HEK293T (cell line): ENCODE measurements around the gene ELF4.

ENCODE experiments used
- CTCF ChIA-PET: fragments of 350-600 bp; formaldehyde crosslinking; extraction: SDS; loops from one replicate; lab custom pipeline; 2021; ENCODE audit warnings: antibody characterized with exemption, inconsistent platforms; lab: Yijun Ruan, JAX
- POLR2A ChIA-PET: fragments of 350-600 bp; formaldehyde crosslinking; extraction: SDS; loops from one replicate; lab custom pipeline; 2020; ENCODE audit warnings: antibody characterized with exemption, inconsistent platforms; lab: Yijun Ruan, JAX
- DNase-seq: peaks from one replicate; pipeline ENCODE4 v3.0.0; 2012; ENCODE audit warnings: mixed read lengths; ENCODE audit errors: extremely low spot score
- ARNT ChIP-seq: fragments of 450-650 bp; IDR thresholded peaks from 2 replicates; pipeline ENCODE4 v1.6.1; 2017; ENCODE audit warnings: mild to moderate bottlenecking
- BHLHE40 ChIP-seq: fragments of 450-650 bp; IDR thresholded peaks from 2 replicates; pipeline ENCODE4 v1.6.1; 2016; ENCODE audit warnings: mild to moderate bottlenecking, moderate library complexity, borderline replicate concordance
- CTBP1 ChIP-seq: fragments of 450-650 bp; IDR thresholded peaks from 2 replicates; pipeline ENCODE4 v1.6.1; 2016; ENCODE audit warnings: borderline replicate concordance
- ELF4 ChIP-seq: fragments of 450-650 bp; IDR thresholded peaks from 2 replicates; pipeline ENCODE4 v1.6.1; 2017; ENCODE audit warnings: antibody characterized with exemption
- FOXA1 ChIP-seq: fragments of 450-650 bp; IDR thresholded peaks from 2 replicates; pipeline ENCODE4 v1.6.1; 2016; ENCODE audit warnings: mild to moderate bottlenecking
- FOXK2 ChIP-seq: fragments of 450-650 bp; IDR thresholded peaks from 2 replicates; pipeline ENCODE4 v1.6.1; 2016; ENCODE audit warnings: mild to moderate bottlenecking
- FOXM1 ChIP-seq: fragments of 450-650 bp; IDR thresholded peaks from 2 replicates; pipeline ENCODE4 v1.6.1; 2017; ENCODE audit warnings: mild to moderate bottlenecking, borderline replicate concordance
- HDGF ChIP-seq: fragments of 450-650 bp; IDR thresholded peaks from 2 replicates; pipeline ENCODE4 v1.6.1; 2017; ENCODE audit warnings: antibody characterized with exemption, borderline replicate concordance
- L3MBTL2 ChIP-seq: fragments of 450-650 bp; conservative IDR thresholded peaks from 2 replicates; pipeline ENCODE4 v1.6.1; 2016; ENCODE audit warnings: mild to moderate bottlenecking
- LEF1 ChIP-seq: fragments of 450-650 bp; IDR thresholded peaks from 2 replicates; pipeline ENCODE4 v1.6.1; 2017; ENCODE audit warnings: mild to moderate bottlenecking, borderline replicate concordance
- NFRKB ChIP-seq: fragments of 450-650 bp; IDR thresholded peaks from 2 replicates; pipeline ENCODE4 v1.6.1; 2016; ENCODE audit warnings: mild to moderate bottlenecking, moderate library complexity
- PKNOX1 ChIP-seq: fragments of 450-650 bp; IDR thresholded peaks from 2 replicates; pipeline ENCODE4 v1.6.1; 2016
- SP1 ChIP-seq: fragments of 450-650 bp; IDR thresholded peaks from 2 replicates; pipeline ENCODE4 v1.6.1; 2017
- SUZ12 ChIP-seq: fragments of 450-650 bp; IDR thresholded peaks from 2 replicates; pipeline ENCODE4 v1.6.1; 2016; ENCODE audit warnings: mild to moderate bottlenecking
- TARDBP ChIP-seq: fragments of 450-650 bp; IDR thresholded peaks from 2 replicates; pipeline ENCODE4 v1.6.1; 2016
- ZNF384 ChIP-seq: fragments of 450-650 bp; IDR thresholded peaks from 2 replicates; pipeline ENCODE4 v1.6.1; 2016

The ELF4 gene

GRCh38 chrX:130114141-130114588, 3.9 kb upstream of the ELF4 start:
- CTCF ChIA-PET, result no interaction called here
- POLR2A ChIA-PET, result no interaction called here
- TF ChIP-seq SUZ12 (no peak), HDGF (no peak), TARDBP (no peak), NFRKB (no peak), FOXM1 (no peak), ZNF384 (no peak), CTBP1 (no peak), FOXA1 (no peak)
- DNase-seq, result no peak

DNA sequence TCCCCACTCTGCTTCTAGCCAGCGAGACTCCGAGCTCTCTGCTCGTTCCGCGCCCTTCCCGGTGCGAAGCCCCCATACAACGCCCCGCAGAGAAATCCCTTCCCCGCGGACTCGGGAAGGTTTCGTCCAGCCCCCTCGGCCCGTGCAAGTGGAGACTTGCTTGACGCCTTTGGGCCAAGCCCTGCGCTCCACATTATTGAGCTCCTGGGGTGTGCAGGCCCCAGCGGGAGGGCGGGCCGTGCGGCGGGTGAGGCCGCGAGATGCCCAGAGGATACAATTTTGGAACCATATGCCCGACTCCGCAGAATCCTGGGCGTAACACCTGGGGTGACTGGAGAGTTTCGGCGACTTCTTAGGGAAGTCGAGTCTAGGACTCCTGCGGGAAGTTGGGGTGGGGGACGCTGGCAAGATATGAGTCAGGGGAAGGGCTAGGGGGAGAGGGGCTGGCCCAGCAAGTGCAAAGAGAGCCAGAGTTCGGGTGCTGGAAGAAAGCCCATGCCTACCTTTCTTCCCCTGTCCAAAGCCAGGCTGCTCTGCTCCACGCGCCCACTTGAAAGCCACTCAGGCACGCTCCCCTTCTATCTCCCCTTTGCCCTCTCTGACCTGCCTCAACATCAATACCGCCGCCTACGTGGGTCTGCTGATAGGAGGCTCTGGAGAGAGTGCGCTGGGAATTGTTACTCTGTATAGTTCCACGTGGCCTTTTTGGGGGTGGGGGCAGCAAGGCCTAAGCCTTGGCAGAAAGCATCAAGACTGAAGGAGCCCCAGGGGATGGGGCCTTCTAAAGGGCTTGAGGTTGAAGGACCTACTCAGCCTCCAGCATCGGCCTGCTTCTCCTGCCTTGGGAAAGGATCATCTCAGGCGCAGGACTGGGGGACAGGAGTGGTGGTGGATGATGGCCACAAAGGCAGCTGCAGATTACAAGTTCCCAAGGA, 1.2 kb upstream of the ELF4 start:
- TF ChIP-seq HDGF (0 out of 2 replicates have a peak, but pooled peaks have one; percentile 58), L3MBTL2 (peak; percentile 79), FOXA1 (no peak)
- POLR2A ChIA-PET, result no interaction called here
- CTCF ChIA-PET, result no interaction called here
- no peak for DNase-seq

GRCh38 chrX:130109429-130110378, 593 bp downstream of the ELF4 start:
- POLR2A ChIA-PET, result interaction anchor here (0.6 kb wide), 1 partner anchor 56 kb away, joined by 3 read pairs; the partner anchor contains the start of gene AIFM1
- CTCF ChIA-PET, result interaction anchor here (1.4 kb wide), 1 partner anchor 10 kb away, joined by 3 read pairs; no protein-coding TSS in a partner anchor
- DNase-seq, result no peak
- TF ChIP-seq PKNOX1 (no peak), ZNF384 (no peak), LEF1 (no peak), CTBP1 (no peak), FOXA1 (no peak), ARNT (no peak), ELF4 (no peak), SP1 (no peak), FOXM1 (no peak), L3MBTL2 (no peak), TARDBP (no peak), FOXK2 (no peak), NFRKB (no peak), BHLHE40 (no peak), SUZ12 (no peak), HDGF (no peak)

GRCh38 chrX:130108647-130109428, 1.5 kb downstream of the ELF4 start:
- CTCF ChIA-PET, result interaction anchor here (1.4 kb wide), 1 partner anchor 9 kb away, joined by 3 read pairs; no protein-coding TSS in a partner anchor
- no peak for DNase-seq
- TF ChIP-seq L3MBTL2 (no peak), ZNF384 (no peak), SUZ12 (no peak), TARDBP (no peak), HDGF (no peak), CTBP1 (no peak), SP1 (no peak), BHLHE40 (no peak), NFRKB (no peak), FOXM1 (no peak), LEF1 (no peak), ELF4 (no peak), PKNOX1 (no peak), FOXK2 (no peak), ARNT (no peak), FOXA1 (no peak)
- POLR2A ChIA-PET, result interaction anchor here (0.7 kb wide), 1 partner anchor 10 kb away, joined by 3 read pairs; no protein-coding TSS in a partner anchor

DNA sequence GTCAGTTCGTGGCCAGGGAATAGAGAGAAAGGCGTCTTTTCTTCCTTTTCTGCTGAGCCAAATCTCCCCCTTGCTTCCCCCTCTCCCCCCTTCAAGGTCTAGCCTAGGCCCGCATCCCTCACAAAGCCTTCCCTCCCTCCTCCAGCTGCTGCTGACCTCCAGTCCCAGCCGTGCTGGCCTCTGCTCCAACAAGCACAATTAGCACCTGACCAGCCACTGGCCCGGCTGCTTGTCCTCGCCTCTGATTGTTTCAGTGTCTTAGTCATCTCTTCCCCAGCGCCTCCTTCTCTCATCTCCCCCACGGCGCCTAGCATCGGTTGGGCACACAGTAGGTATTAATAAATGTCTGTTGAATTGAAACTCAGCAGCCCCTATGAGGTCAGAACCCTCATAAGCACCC, 4.2 kb downstream of the ELF4 start:
- POLR2A ChIA-PET, result no interaction called here

More for the DNA sequence above, 4.2 kb downstream of the ELF4 start:
- no peak for DNase-seq
- TF ChIP-seq BHLHE40 (no peak), HDGF (no peak), L3MBTL2 (no peak), ZNF384 (no peak), FOXM1 (no peak), FOXK2 (no peak), SP1 (no peak), ELF4 (no peak)
- CTCF ChIA-PET, result interaction anchor here (0.7 kb wide), 1 partner anchor 48 kb away, joined by 5 read pairs; no protein-coding TSS in a partner anchor
